H1 (cell line): Measurements from ENCODE around the gene MYBPC2. TPM values are rescaled to one million over a fixed set of nuclear protein-coding genes. Genes with fewer than 3 reads are reported as not detected.

Experiments used
- CBX5 ChIP-seq: fragments of 300-800, 300-1000 bp; sonication (generic); IDR thresholded peaks from 2 replicates; pipeline ENCODE4 v1.7.1; 2016; ENCODE audit warnings: antibody characterized with exemption, low read length, low read depth
- CHD7 ChIP-seq: fragments of 300-600 bp; sonication (generic); IDR thresholded peaks from 2 replicates; pipeline ENCODE4 v1.7.1; 2012; ENCODE audit warnings: low read length, moderate library complexity, mild to moderate bottlenecking, inconsistent platforms; ENCODE audit not compliant: insufficient replicate concordance
- CTBP2 ChIP-seq: IDR thresholded peaks from 2 replicates; pipeline ENCODE4 v1.7.0; 2011; ENCODE audit warnings: borderline replicate concordance, mild to moderate bottlenecking, moderate library complexity, mixed read lengths, low read length; ENCODE audit not compliant: insufficient read depth, insufficient read length
- E2F6 ChIP-seq: IDR thresholded peaks from 2 replicates; pipeline ENCODE4 v1.6.1; 2012; ENCODE audit warnings: inconsistent platforms
- EGR1 ChIP-seq: IDR thresholded peaks from 2 replicates; pipeline ENCODE4 v1.6.1; 2011; ENCODE audit warnings: low read depth, low read length, borderline replicate concordance
- GABPA ChIP-seq: IDR thresholded peaks from 2 replicates; pipeline ENCODE4 v1.6.1; 2011; ENCODE audit warnings: mild to moderate bottlenecking, low read length, moderate library complexity, borderline replicate concordance; ENCODE audit not compliant: insufficient read depth
- KDM1A ChIP-seq: fragments of 200-600, 300-600 bp; sonication (generic); IDR thresholded peaks from 2 replicates; pipeline ENCODE4 v1.7.1; 2016; ENCODE audit warnings: mild to moderate bottlenecking, low read length, borderline replicate concordance
- TBP ChIP-seq: IDR thresholded peaks from 2 replicates; pipeline ENCODE4 v1.6.1; 2011; ENCODE audit warnings: low read depth, low read length, improper control_type of control experiment
- ZNF274 ChIP-seq: IDR thresholded peaks from 2 replicates; pipeline ENCODE4 v1.7.0; 2012; ENCODE audit warnings: low read length, borderline replicate concordance; ENCODE audit errors: extremely low read depth
- polyA plus RNA-seq, 7 experiments: library from polyadenylated mRNA; depleted of rRNA in 3 of 7; stranded (reverse) in 5 of 7; unstranded in 2 of 7; fragments of >200 nt in 5 of 7; fragments of 200-250 nt in 2 of 7; gene quantifications; 1 replicate in 5 of 7; 2 replicates in 1 of 7; 4 replicates in 1 of 7; pipeline versions ENCODE4 v1.2.1 to v1.2.3, GENCODE V29; 2011 to 2013; ENCODE audit warnings: missing spikeins in 2 of 7, mixed read lengths in 2 of 7
- total RNA-seq: library from RNA; stranded (reverse); fragmentation: NEBNext Ultra II Directional; extraction: Animal tissue kit (Norgen Biotek cat#: 25700); gene quantifications from 2 replicates; pipeline ENCODE4 v1.2.1, GENCODE V29; 2021

Gene MYBPC2
- total and polyA plus RNA-seq, 2 of the 8 experiments (the other 6 are each of a cell fraction or from before 2014, with no cell fraction given): 1.8 to 3.1 TPM

DNA sequence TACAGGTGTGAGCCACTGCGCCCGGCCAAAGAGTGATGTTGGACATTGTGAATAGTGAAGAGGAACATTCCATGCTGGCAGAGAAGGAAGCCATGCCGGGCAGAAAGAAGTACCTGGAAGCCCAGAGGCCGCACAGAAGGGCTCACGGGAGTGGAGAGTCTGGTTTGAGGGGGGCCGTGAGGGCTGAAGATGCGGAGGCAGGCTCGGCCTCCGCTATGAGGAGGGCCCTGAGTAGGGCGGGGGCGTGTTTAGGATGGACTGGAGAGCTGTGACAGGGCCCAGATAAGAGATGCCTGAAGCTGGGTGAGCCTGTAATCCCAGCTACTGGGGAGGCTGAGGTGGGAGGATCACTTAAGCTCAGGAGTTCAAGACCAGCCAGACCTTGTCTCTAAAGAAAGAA is 76.7 kb downstream of the MYBPC2 start (continued):
- TF ChIP-seq CHD7: no peak
- no peak for TF ChIP-seq E2F6
- no peak for TF ChIP-seq GABPA
- TF ChIP-seq TBP: no peak
- TF ChIP-seq EGR1: no peak
- no peak for TF ChIP-seq KDM1A
- no peak for TF ChIP-seq ZNF274
- no peak for TF ChIP-seq CTBP2
- no peak for TF ChIP-seq CBX5
